ENCODE data around the gene HOMEZ.

HOMEZ gene

GRCh38 chr14:23308721-23309445 lies 23.0 kb upstream of the HOMEZ start:
- DNase-seq (ENCODE audit: low read depth in 2 of 3, low spot score in 1 of 3) = no peak

GRCh38 chr14:23307687-23308644 lies 22.0 kb upstream of the HOMEZ start:
- no peak for DNase-seq (ENCODE audit: low read depth in 2 of 3, low spot score in 1 of 3)

- no peak for DNase-seq (ENCODE audit: low read depth in 2 of 3, low spot score in 1 of 3)
These were observed 21.2 kb upstream of the HOMEZ start for GRCh38 chr14:23307146-23307530.

GRCh38 chr14:23306412-23307145 lies 20.6 kb upstream of the HOMEZ start, which contains the start of gene BCL2L2:
Gene BCL2L2 (plus strand): TSS chr14:23306833. CDS start chr14:23307768, 935 bp downstream.
- DNase-seq (ENCODE audit: low read depth in 2 of 3, low spot score in 1 of 3) = no peak

GRCh38 chr14:23302290-23303225 lies 16.6 kb upstream of the HOMEZ start, which contains the start of gene PPP1R3E:
Gene PPP1R3E (minus strand): TSS chr14:23302859. CDS start chr14:23302576, 283 bp downstream.
- peak; percentile 80 to 84 (median 82) for DNase-seq (ENCODE audit: low read depth in 2 of 3, low spot score in 1 of 3)

- peak in 1 of 3 donors; percentile 62 for DNase-seq (ENCODE audit: low read depth in 2 of 3, low spot score in 1 of 3)
These were observed 16.0 kb upstream of the HOMEZ start for GRCh38 chr14:23301969-23302289.

- DNase-seq (ENCODE audit: low read depth in 2 of 3, low spot score in 1 of 3) = peak; percentile 95 to 98 (median 96)
These were observed 15.5 kb upstream of the HOMEZ start for GRCh38 chr14:23301288-23301968.

GRCh38 chr14:23300687-23301223 lies 14.8 kb upstream of the HOMEZ start:
- no peak for DNase-seq (ENCODE audit: low read depth in 2 of 3, low spot score in 1 of 3)

GRCh38 chr14:23299986-23300686 lies 14.2 kb upstream of the HOMEZ start:
- no peak for DNase-seq (ENCODE audit: low read depth in 2 of 3, low spot score in 1 of 3)

- DNase-seq (ENCODE audit: low read depth in 2 of 3, low spot score in 1 of 3) = no peak
These were observed 13.5 kb upstream of the HOMEZ start for GRCh38 chr14:23299211-23299957.

- DNase-seq (ENCODE audit: low read depth in 2 of 3, low spot score in 1 of 3) = no peak
These were observed 11.8 kb upstream of the HOMEZ start for GRCh38 chr14:23297611-23298277.

GRCh38 chr14:23297096-23297495 lies 11.2 kb upstream of the HOMEZ start:
- DNase-seq (ENCODE audit: low read depth in 2 of 3, low spot score in 1 of 3) = no peak

GRCh38 chr14:23296012-23296777 lies 10.3 kb upstream of the HOMEZ start:
- DNase-seq (ENCODE audit: low read depth in 2 of 3, low spot score in 1 of 3) = no peak

- DNase-seq (ENCODE audit: low read depth in 2 of 3, low spot score in 1 of 3) = peak in 2 of 3 donors; percentile 27 to 35
These were observed 9.0 kb upstream of the HOMEZ start for GRCh38 chr14:23294734-23295561.

- no peak for DNase-seq (ENCODE audit: low read depth in 2 of 3, low spot score in 1 of 3)
These were observed 1.1 kb upstream of the HOMEZ start for GRCh38 chr14:23286902-23287479.

Data from stimulated activated CD4-positive, alpha-beta T cell treated with anti-CD3 and anti-CD28 coated beads, Interleukin-12 subunit alpha, Interleukin-12 subunit beta, amount 100 ng/mL, for 48 hours (primary cell).